WTC11 (cell line): Measurements from ENCODE around the gene EVI2A. TPM values are rescaled to one million over a fixed set of nuclear protein-coding genes. Genes with fewer than 3 reads are reported as not detected.

Experiments used
- ATAC-seq: fragments of 200-7000 bp; cut with Tn5 transposase; 2 replicates; pipeline ENCODE4 v1.10.0; 2021; ENCODE audit warnings: mild to moderate bottlenecking, moderate library complexity
- CTCF ChIA-PET: fragments of 300-600 bp; sonication (Branson Sonifier 250); formaldehyde crosslinking; loops from one replicate; lab custom pipeline; 2021; ENCODE audit warnings: antibody characterized with exemption; lab: Charles Lee
- POLR2A ChIA-PET: fragments of 350-600 bp; sonication (Branson Sonifier 250); formaldehyde crosslinking; loops from one replicate; lab custom pipeline; 2021; ENCODE audit warnings: antibody characterized with exemption; lab: Charles Lee
- DNase-seq: peaks from one replicate; pipeline ENCODE4 v3.0.0; 2021; ENCODE audit warnings: low spot score
- H3K27ac Mint-ChIP-seq: 2 replicates; pipeline ENCODE4 v1.8.0; 2021; ENCODE audit warnings: mixed read lengths
- H3K27me3 Mint-ChIP-seq: 2 replicates; pipeline ENCODE4 v1.8.0; 2021; ENCODE audit warnings: low read depth, mild to moderate bottlenecking, moderate library complexity, mixed read lengths
- H3K36me3 Mint-ChIP-seq: 2 replicates; pipeline ENCODE4 v1.8.0; 2021; ENCODE audit warnings: mixed read lengths
- H3K4me1 Mint-ChIP-seq: 2 replicates; pipeline ENCODE4 v1.8.0; 2022; ENCODE audit warnings: mixed read lengths
- H3K4me3 Mint-ChIP-seq: 2 replicates; pipeline ENCODE4 v1.8.0; 2021; ENCODE audit warnings: mild to moderate bottlenecking, moderate library complexity, mixed read lengths
- H3K9me3 Mint-ChIP-seq: 2 replicates; pipeline ENCODE4 v1.8.0; 2021; ENCODE audit warnings: mixed read lengths
- CBFB ChIP-seq: sonication (generic); formaldehyde crosslinking; IDR thresholded peaks from 2 replicates; pipeline ENCODE4 v1.8.1; 2022; ENCODE audit warnings: mild to moderate bottlenecking, low read depth, missing genetic modification reagents
- FOXK1 ChIP-seq: sonication (generic); formaldehyde crosslinking; IDR thresholded peaks from 2 replicates; pipeline ENCODE4 v1.8.0; 2022; ENCODE audit warnings: mild to moderate bottlenecking, moderate library complexity, missing genetic modification reagents
- GABPB1 ChIP-seq: sonication (generic); formaldehyde crosslinking; IDR thresholded peaks from 2 replicates; pipeline ENCODE4 v1.8.1; 2023; ENCODE audit warnings: mild to moderate bottlenecking, missing genetic modification reagents
- NFYB ChIP-seq: sonication (generic); formaldehyde crosslinking; conservative IDR thresholded peaks from 2 replicates; pipeline ENCODE4 v1.8.0; 2022; ENCODE audit warnings: low read depth, missing genetic modification reagents
- NR1H2 ChIP-seq: sonication (generic); formaldehyde crosslinking; IDR thresholded peaks from 2 replicates; pipeline ENCODE4 v1.9.0; 2021; ENCODE audit warnings: mild to moderate bottlenecking, moderate library complexity, missing genetic modification reagents
- RELA ChIP-seq: sonication (generic); formaldehyde crosslinking; IDR thresholded peaks from 2 replicates; pipeline ENCODE4 v1.8.1; 2022; ENCODE audit warnings: missing genetic modification reagents, mild to moderate bottlenecking, borderline replicate concordance
- SMAD4 ChIP-seq: sonication (generic); formaldehyde crosslinking; IDR thresholded peaks from 2 replicates; pipeline ENCODE4 v1.8.0; 2022; ENCODE audit warnings: mild to moderate bottlenecking, missing genetic modification reagents
- TEAD1 ChIP-seq: sonication (generic); formaldehyde crosslinking; IDR thresholded peaks from 2 replicates; pipeline ENCODE4 v1.8.0; 2022; ENCODE audit warnings: mild to moderate bottlenecking, missing genetic modification reagents
- ZBTB21 ChIP-seq: sonication (generic); formaldehyde crosslinking; IDR thresholded peaks from 2 replicates; pipeline ENCODE4 v1.8.1; 2023; ENCODE audit warnings: mild to moderate bottlenecking, missing genetic modification reagents, borderline replicate concordance
- ZNF138 ChIP-seq: sonication (generic); formaldehyde crosslinking; conservative IDR thresholded peaks from 2 replicates; pipeline ENCODE4 v1.8.1; 2022; ENCODE audit warnings: mild to moderate bottlenecking, moderate library complexity, missing genetic modification reagents
- ZNF232 ChIP-seq: sonication (generic); formaldehyde crosslinking; IDR thresholded peaks from 2 replicates; pipeline ENCODE4 v1.8.0; 2022; ENCODE audit warnings: mild to moderate bottlenecking, missing genetic modification reagents
- ZNF263 ChIP-seq: sonication (generic); formaldehyde crosslinking; IDR thresholded peaks from 2 replicates; pipeline ENCODE4 v1.8.1; 2022; ENCODE audit warnings: low read depth, mild to moderate bottlenecking, moderate library complexity, missing genetic modification reagents
- total RNA-seq: library from RNA; stranded (reverse); gene quantifications from 3 replicates; pipeline ENCODE4 v1.2.3, GENCODE V29; 2021
- TF ChIP-seq, protein P1 (sequence below): sonication (generic); formaldehyde crosslinking; conservative IDR thresholded peaks from 2 replicates; pipeline ENCODE4 v1.8.1; 2023; ENCODE audit warnings: mild to moderate bottlenecking, low read depth, missing genetic modification reagents, moderate library complexity
- TF ChIP-seq, protein P2 (sequence below): sonication (generic); formaldehyde crosslinking; IDR thresholded peaks from 2 replicates; pipeline ENCODE4 v1.8.0; 2022; ENCODE audit warnings: mild to moderate bottlenecking, missing genetic modification reagents
- TF ChIP-seq, protein P3 (sequence below): sonication (generic); formaldehyde crosslinking; IDR thresholded peaks from 2 replicates; pipeline ENCODE4 v1.8.0; 2023; ENCODE audit warnings: mild to moderate bottlenecking, missing genetic modification reagents
- TF ChIP-seq, protein P4 (sequence below): sonication (generic); formaldehyde crosslinking; IDR thresholded peaks from 2 replicates; pipeline ENCODE4 v1.8.0; 2022; ENCODE audit warnings: mild to moderate bottlenecking, missing genetic modification reagents
- TF ChIP-seq, protein P5 (sequence below): sonication (generic); formaldehyde crosslinking; conservative IDR thresholded peaks from 2 replicates; pipeline ENCODE4 v1.8.1; 2022; ENCODE audit warnings: mild to moderate bottlenecking, missing genetic modification reagents
- TF ChIP-seq, protein P6 (sequence below): sonication (generic); formaldehyde crosslinking; IDR thresholded peaks from 2 replicates; pipeline ENCODE4 v1.8.0; 2022; ENCODE audit warnings: mild to moderate bottlenecking, missing genetic modification reagents
- TF ChIP-seq, protein P7 (sequence below): fragments of 250-450 bp; sonication (Bioruptor Pico); IDR thresholded peaks from 2 replicates; pipeline ENCODE4 v1.9.0; 2021; ENCODE audit warnings: moderate library complexity, mild to moderate bottlenecking, inconsistent platforms, borderline replicate concordance
- TF ChIP-seq, protein P8 (sequence below): fragments of 250-450 bp; sonication (Bioruptor Pico); IDR thresholded peaks from 2 replicates; pipeline ENCODE4 v1.9.0; 2021; ENCODE audit warnings: mild to moderate bottlenecking

The EVI2A gene
- total RNA-seq, 1 experiment from 2014 or later, result 0.15 TPM

DNA sequence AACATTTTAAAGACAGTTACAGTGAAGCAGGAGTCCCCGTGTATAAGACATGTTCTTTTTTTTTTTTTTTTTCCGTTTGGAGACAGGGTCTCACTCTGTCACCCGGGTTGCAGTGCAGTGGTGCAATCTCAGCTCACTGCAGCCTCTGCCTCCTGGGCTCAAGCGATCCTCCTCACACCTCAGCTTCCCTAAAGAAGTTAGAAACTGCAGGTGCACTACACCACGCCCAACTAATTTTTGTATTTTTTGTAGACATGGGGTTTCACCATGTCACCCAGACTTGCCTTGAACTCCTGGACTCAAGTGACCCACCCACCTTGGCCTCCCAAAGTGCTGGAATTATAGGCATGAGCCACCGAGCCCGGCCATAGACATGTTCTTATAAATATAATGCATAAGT, 10.5 kb downstream of the EVI2A start (continued):
- TF ChIP-seq NFYB (CRISPR knock-in tag) (no peak), NR1H2 (no peak), GABPB1 (no peak), TEAD1 (CRISPR knock-in tag) (no peak), ZNF232 (no peak), FOXK1 (CRISPR knock-in tag) (no peak)
- TF ChIP-seq, protein P1, sequence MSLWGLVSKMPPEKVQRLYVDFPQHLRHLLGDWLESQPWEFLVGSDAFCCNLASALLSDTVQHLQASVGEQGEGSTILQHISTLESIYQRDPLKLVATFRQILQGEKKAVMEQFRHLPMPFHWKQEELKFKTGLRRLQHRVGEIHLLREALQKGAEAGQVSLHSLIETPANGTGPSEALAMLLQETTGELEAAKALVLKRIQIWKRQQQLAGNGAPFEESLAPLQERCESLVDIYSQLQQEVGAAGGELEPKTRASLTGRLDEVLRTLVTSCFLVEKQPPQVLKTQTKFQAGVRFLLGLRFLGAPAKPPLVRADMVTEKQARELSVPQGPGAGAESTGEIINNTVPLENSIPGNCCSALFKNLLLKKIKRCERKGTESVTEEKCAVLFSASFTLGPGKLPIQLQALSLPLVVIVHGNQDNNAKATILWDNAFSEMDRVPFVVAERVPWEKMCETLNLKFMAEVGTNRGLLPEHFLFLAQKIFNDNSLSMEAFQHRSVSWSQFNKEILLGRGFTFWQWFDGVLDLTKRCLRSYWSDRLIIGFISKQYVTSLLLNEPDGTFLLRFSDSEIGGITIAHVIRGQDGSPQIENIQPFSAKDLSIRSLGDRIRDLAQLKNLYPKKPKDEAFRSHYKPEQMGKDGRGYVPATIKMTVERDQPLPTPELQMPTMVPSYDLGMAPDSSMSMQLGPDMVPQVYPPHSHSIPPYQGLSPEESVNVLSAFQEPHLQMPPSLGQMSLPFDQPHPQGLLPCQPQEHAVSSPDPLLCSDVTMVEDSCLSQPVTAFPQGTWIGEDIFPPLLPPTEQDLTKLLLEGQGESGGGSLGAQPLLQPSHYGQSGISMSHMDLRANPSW, result no peak
- TF ChIP-seq, protein P2, sequence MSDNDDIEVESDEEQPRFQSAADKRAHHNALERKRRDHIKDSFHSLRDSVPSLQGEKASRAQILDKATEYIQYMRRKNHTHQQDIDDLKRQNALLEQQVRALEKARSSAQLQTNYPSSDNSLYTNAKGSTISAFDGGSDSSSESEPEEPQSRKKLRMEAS (CRISPR knock-in tag), result no peak
- TF ChIP-seq, protein P3, sequence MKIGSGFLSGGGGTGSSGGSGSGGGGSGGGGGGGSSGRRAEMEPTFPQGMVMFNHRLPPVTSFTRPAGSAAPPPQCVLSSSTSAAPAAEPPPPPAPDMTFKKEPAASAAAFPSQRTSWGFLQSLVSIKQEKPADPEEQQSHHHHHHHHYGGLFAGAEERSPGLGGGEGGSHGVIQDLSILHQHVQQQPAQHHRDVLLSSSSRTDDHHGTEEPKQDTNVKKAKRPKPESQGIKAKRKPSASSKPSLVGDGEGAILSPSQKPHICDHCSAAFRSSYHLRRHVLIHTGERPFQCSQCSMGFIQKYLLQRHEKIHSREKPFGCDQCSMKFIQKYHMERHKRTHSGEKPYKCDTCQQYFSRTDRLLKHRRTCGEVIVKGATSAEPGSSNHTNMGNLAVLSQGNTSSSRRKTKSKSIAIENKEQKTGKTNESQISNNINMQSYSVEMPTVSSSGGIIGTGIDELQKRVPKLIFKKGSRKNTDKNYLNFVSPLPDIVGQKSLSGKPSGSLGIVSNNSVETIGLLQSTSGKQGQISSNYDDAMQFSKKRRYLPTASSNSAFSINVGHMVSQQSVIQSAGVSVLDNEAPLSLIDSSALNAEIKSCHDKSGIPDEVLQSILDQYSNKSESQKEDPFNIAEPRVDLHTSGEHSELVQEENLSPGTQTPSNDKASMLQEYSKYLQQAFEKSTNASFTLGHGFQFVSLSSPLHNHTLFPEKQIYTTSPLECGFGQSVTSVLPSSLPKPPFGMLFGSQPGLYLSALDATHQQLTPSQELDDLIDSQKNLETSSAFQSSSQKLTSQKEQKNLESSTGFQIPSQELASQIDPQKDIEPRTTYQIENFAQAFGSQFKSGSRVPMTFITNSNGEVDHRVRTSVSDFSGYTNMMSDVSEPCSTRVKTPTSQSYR (CRISPR knock-in tag), result no peak

DNA sequence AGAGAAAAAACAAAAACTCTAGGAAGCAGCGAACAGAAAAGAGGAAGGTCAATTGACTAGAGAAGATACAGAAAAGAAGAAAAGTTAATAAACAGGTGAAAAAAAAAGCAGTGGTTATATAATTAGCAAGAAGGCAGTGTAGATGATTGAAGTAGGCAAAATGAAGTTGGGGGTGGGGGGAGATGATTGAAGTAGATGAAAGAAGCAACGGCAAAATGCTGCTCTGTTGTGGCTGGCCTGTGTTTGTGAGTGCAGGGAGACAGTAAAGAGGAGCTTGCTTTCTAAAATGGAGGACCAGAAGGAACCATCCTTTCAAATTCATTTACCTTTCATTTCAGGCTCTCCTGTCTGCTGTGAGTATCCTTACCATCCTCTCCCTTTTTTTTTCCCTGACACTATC, 11.2 kb downstream of the EVI2A start:
- TF ChIP-seq ZNF263 (CRISPR knock-in tag) (no peak), RELA (CRISPR knock-in tag) (no peak), SMAD4 (CRISPR knock-in tag) (no peak), CBFB (CRISPR knock-in tag) (no peak), ZNF138 (no peak), ZBTB21 (CRISPR knock-in tag) (no peak)
- TF ChIP-seq, protein P4, sequence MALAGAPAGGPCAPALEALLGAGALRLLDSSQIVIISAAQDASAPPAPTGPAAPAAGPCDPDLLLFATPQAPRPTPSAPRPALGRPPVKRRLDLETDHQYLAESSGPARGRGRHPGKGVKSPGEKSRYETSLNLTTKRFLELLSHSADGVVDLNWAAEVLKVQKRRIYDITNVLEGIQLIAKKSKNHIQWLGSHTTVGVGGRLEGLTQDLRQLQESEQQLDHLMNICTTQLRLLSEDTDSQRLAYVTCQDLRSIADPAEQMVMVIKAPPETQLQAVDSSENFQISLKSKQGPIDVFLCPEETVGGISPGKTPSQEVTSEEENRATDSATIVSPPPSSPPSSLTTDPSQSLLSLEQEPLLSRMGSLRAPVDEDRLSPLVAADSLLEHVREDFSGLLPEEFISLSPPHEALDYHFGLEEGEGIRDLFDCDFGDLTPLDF (CRISPR knock-in tag), result no peak
- TF ChIP-seq, protein P5, sequence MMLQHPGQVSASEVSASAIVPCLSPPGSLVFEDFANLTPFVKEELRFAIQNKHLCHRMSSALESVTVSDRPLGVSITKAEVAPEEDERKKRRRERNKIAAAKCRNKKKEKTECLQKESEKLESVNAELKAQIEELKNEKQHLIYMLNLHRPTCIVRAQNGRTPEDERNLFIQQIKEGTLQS (CRISPR knock-in tag), result no peak
- TF ChIP-seq, protein P6, sequence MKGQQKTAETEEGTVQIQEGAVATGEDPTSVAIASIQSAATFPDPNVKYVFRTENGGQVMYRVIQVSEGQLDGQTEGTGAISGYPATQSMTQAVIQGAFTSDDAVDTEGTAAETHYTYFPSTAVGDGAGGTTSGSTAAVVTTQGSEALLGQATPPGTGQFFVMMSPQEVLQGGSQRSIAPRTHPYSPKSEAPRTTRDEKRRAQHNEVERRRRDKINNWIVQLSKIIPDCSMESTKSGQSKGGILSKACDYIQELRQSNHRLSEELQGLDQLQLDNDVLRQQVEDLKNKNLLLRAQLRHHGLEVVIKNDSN (CRISPR knock-in tag), result no peak
- TF ChIP-seq, protein P7, sequence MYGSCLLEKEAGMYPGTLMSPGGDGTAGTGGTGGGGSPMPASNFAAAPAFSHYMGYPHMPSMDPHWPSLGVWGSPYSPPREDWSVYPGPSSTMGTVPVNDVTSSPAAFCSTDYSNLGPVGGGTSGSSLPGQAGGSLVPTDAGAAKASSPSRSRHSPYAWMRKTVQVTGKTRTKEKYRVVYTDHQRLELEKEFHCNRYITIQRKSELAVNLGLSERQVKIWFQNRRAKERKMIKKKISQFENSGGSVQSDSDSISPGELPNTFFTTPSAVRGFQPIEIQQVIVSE (CRISPR knock-in tag), result no peak
- TF ChIP-seq, protein P8, sequence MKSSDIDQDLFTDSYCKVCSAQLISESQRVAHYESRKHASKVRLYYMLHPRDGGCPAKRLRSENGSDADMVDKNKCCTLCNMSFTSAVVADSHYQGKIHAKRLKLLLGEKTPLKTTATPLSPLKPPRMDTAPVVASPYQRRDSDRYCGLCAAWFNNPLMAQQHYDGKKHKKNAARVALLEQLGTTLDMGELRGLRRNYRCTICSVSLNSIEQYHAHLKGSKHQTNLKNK (CRISPR knock-in tag), result no peak
- no peaks in the 10 kb centered on the region for H3K27me3 Mint-ChIP-seq
- no peaks in the 10 kb centered on the region for H3K36me3 Mint-ChIP-seq
- DNase-seq (no peak), ATAC-seq (no peak)
- ChIA-PET CTCF (no interaction called here), POLR2A (no interaction called here)
- no peak overlapping the region for H3K4me3 Mint-ChIP-seq
- H3K9me3 Mint-ChIP-seq, result no peaks in the 10 kb centered on the region
- H3K27ac Mint-ChIP-seq, result peak overlapping the region; percentile 18; the same call in 1 of the 2 replicates
- H3K4me1 Mint-ChIP-seq, result peaks cover 8% of the 10 kb centered on the region
